H1 (cell line): ENCODE measurements around the gene COG4. TPM values are rescaled to one million over a fixed set of nuclear protein-coding genes. Genes with fewer than 3 reads are reported as not detected.

Source experiments
- CTCF ChIA-PET: fragments of 300-600 bp; sonication (Branson Sonifier 250); formaldehyde crosslinking; loops from one replicate; lab custom pipeline; 2021; ENCODE audit not compliant: partially characterized antibody; lab: Charles Lee
- POLR2A ChIA-PET: fragments of 300-600 bp; sonication (Branson Sonifier 250); formaldehyde crosslinking; loops from one replicate; lab custom pipeline; 2021; ENCODE audit warnings: inconsistent platforms; ENCODE audit not compliant: partially characterized antibody; lab: Charles Lee
- DNase-seq, 2 experiments: peaks; one replicate each; pipeline versions ENCODE4 v3.0.0 to v3.0.0-alpha.2; 2010 to 2022; ENCODE audit warnings: low spot score in 2 of 2, low read depth in 1 of 2, mixed read lengths in 1 of 2
- FAIRE-seq: peaks from 2 replicates; lab custom pipeline; 2011; peaks lifted over from hg19 to GRCh38; lab: Jason Lieb, UNC
- H2AFZ ChIP-seq: 2 replicates; pipeline ENCODE4 v1.8.1; 2012; ENCODE audit warnings: low read length, inconsistent platforms
- H2AK5ac ChIP-seq: 2 replicates; pipeline ENCODE4 v1.6.1; 2013; ENCODE audit warnings: low read depth, low read length
- H2BK120ac ChIP-seq: replicated peaks from 2 replicates; pipeline ENCODE3; 2013; ENCODE audit warnings: low read depth, low read length, inconsistent platforms
- H2BK12ac ChIP-seq: 2 replicates; pipeline ENCODE4 v1.6.1; 2013; ENCODE audit warnings: low read depth, low read length
- H2BK15ac ChIP-seq: 2 replicates; pipeline ENCODE4 v1.6.1; 2013; ENCODE audit warnings: low read length
- H2BK20ac ChIP-seq: 2 replicates; pipeline ENCODE4 v1.6.1; 2013; ENCODE audit warnings: low read length
- H2BK5ac ChIP-seq: 2 replicates; pipeline ENCODE4 v1.6.1; 2013; ENCODE audit warnings: low read depth, low read length
- H3K14ac ChIP-seq: 2 replicates; pipeline ENCODE4 v1.6.1; 2013; ENCODE audit warnings: inconsistent platforms; ENCODE audit not compliant: insufficient read length
- H3K18ac ChIP-seq: 2 replicates; pipeline ENCODE4 v1.6.1; 2013; ENCODE audit warnings: low read length; ENCODE audit errors: extremely low read depth
- H3K23ac ChIP-seq: 2 replicates; pipeline ENCODE4 v1.6.1; 2013; ENCODE audit warnings: inconsistent platforms; ENCODE audit not compliant: insufficient read length
- H3K23me2 ChIP-seq: 2 replicates; pipeline ENCODE4 v1.6.1; 2013; ENCODE audit warnings: low read depth, low read length
- H3K27ac ChIP-seq: 2 replicates; pipeline ENCODE4 v1.6.1; 2011; ENCODE audit warnings: low read depth, low read length, inconsistent platforms
- H3K27me3 ChIP-seq, 4 experiments: replicated peaks in 1 of 4; 1 replicate in 1 of 4; 2 replicates in 3 of 4; pipeline versions ENCODE4 v1.6.1 to v1.8.1; 2011 to 2013; ENCODE audit warnings: low read length in 3 of 4, mild to moderate bottlenecking in 3 of 4, inconsistent platforms in 2 of 4, mixed read lengths in 2 of 4, moderate library complexity in 1 of 4; ENCODE audit not compliant: control insufficient read depth in 3 of 4, insufficient read depth in 3 of 4; ENCODE audit errors: extremely low read depth in 1 of 4
- H3K36me3 ChIP-seq, 4 experiments: 2 replicates each; pipeline versions ENCODE4 v1.6.1 to v1.8.1; 2011 to 2013; ENCODE audit warnings: mild to moderate bottlenecking in 4 of 4, low read length in 3 of 4, moderate library complexity in 2 of 4, control low read depth in 1 of 4, inconsistent platforms in 1 of 4; ENCODE audit not compliant: insufficient read depth in 4 of 4, control insufficient read depth in 2 of 4
- H3K4ac ChIP-seq: replicated peaks from 2 replicates; pipeline ENCODE3; 2013; ENCODE audit warnings: low read length, low read depth, mixed read lengths, inconsistent platforms; ENCODE audit not compliant: insufficient read length
- H3K4me1 ChIP-seq, 4 experiments: replicated peaks in 1 of 4; 1 replicate in 1 of 4; 2 replicates in 3 of 4; pipeline versions ENCODE4 v1.6.1 to v1.8.1; 2011 to 2013; ENCODE audit warnings: low read length in 3 of 4, inconsistent platforms in 2 of 4, mixed read lengths in 1 of 4; ENCODE audit not compliant: insufficient read depth in 4 of 4, control insufficient read depth in 3 of 4
- H3K4me2 ChIP-seq, 2 experiments: 2 replicates each; pipeline versions ENCODE4 v1.6.1 to v1.8.1; 2011 to 2013; ENCODE audit warnings: low read depth in 2 of 2, low read length in 2 of 2, control low read depth in 1 of 2, inconsistent platforms in 1 of 2, mild to moderate bottlenecking in 1 of 2; ENCODE audit not compliant: insufficient read depth in 1 of 2
- H3K4me3 ChIP-seq, 4 experiments: fragments of 200-600, 300-600 bp in 1 of 4; sonication (generic), shearing (Covaris generic), sonication (Bioruptor Twin) in 1 of 4; 2 replicates each; pipeline versions ENCODE4 v1.5.1 to v1.8.1; 2011 to 2016; ENCODE audit warnings: low read length in 4 of 4, low read depth in 3 of 4, control low read depth in 2 of 4, inconsistent platforms in 2 of 4, mild to moderate bottlenecking in 2 of 4, mixed read lengths in 1 of 4, moderate library complexity in 1 of 4; ENCODE audit not compliant: insufficient read depth in 2 of 4; ENCODE audit errors: extremely low read depth in 1 of 4
- H3K56ac ChIP-seq: replicated peaks from 2 replicates; pipeline ENCODE3; 2013; ENCODE audit warnings: low read depth, mild to moderate bottlenecking, mixed read lengths, low read length, inconsistent platforms; ENCODE audit not compliant: insufficient read length
- H3K79me1 ChIP-seq: 2 replicates; pipeline ENCODE4 v1.6.1; 2013; ENCODE audit warnings: low read depth, low read length, control low read depth
- H3K79me2 ChIP-seq, 2 experiments: 2 replicates each; pipeline versions ENCODE4 v1.6.1 to v1.8.1; 2012 to 2013; ENCODE audit warnings: low read length in 2 of 2, mild to moderate bottlenecking in 2 of 2, inconsistent platforms in 1 of 2; ENCODE audit not compliant: insufficient read depth in 2 of 2, control insufficient read depth in 1 of 2
- H3K9ac ChIP-seq, 4 experiments: replicated peaks in 1 of 4; 1 replicate in 1 of 4; 2 replicates in 3 of 4; pipeline versions ENCODE4 v1.6.1 to v1.8.1; 2011 to 2013; ENCODE audit warnings: low read depth in 3 of 4, low read length in 3 of 4, control low read depth in 2 of 4, mild to moderate bottlenecking in 2 of 4, moderate library complexity in 2 of 4, inconsistent platforms in 1 of 4; ENCODE audit errors: extremely low read depth in 1 of 4
- H3K9me3 ChIP-seq, 2 experiments: 2 replicates each; pipeline versions ENCODE4 v1.6.1 to v1.8.1; 2012 to 2013; ENCODE audit warnings: mild to moderate bottlenecking in 2 of 2, moderate library complexity in 2 of 2, control low read depth in 1 of 2, inconsistent platforms in 1 of 2, low read depth in 1 of 2, low read length in 1 of 2, mixed read lengths in 1 of 2; ENCODE audit not compliant: insufficient read depth in 2 of 2
- H4K20me1 ChIP-seq, 2 experiments: replicated peaks in 1 of 2; 2 replicates each; pipeline versions ENCODE3 to v1.8.1; 2011 to 2013; ENCODE audit warnings: inconsistent platforms in 2 of 2, low read length in 2 of 2, mild to moderate bottlenecking in 1 of 2; ENCODE audit not compliant: insufficient read depth in 2 of 2, control insufficient read depth in 1 of 2
- H4K5ac ChIP-seq: 2 replicates; pipeline ENCODE4 v1.6.1; 2013; ENCODE audit warnings: low read length, low read depth, mixed read lengths, inconsistent platforms; ENCODE audit not compliant: insufficient read length
- H4K8ac ChIP-seq: 2 replicates; pipeline ENCODE4 v1.8.0; 2013; ENCODE audit warnings: mild to moderate bottlenecking, moderate library complexity, low read length, inconsistent platforms; ENCODE audit not compliant: insufficient read depth; ENCODE audit errors: extremely low read depth
- H4K91ac ChIP-seq: replicated peaks from 2 replicates; pipeline ENCODE3; 2013; ENCODE audit warnings: low read length, mixed read lengths, inconsistent platforms; ENCODE audit not compliant: insufficient read length
- SAP30 ChIP-seq: fragments of 300-600 bp; sonication (generic); IDR thresholded peaks from 2 replicates; pipeline ENCODE4 v1.7.1; 2012; ENCODE audit warnings: low read length, moderate library complexity, mild to moderate bottlenecking, inconsistent platforms; ENCODE audit not compliant: insufficient read depth, insufficient replicate concordance
- WGBS, 2 experiments: shearing (Covaris generic) in 1 of 2; methylation state at CpG; one replicate each; pipeline versions ENCODE4 v1.1.6 to v1.1.7; 2013 to 2015; ENCODE audit warnings: low lambda C conversion rate in 2 of 2, mixed read lengths in 2 of 2, inconsistent platforms in 1 of 2, low coverage in 1 of 2, missing lambda C conversion rate in 1 of 2; ENCODE audit not compliant: insufficient replicate concordance in 2 of 2, insufficient coverage in 1 of 2, insufficient read length in 1 of 2; ENCODE audit errors: extremely low coverage in 1 of 2, missing lambda C conversion rate in 1 of 2; 5-methylcytosine and 5-hydroxymethylcytosine counted together
- polyA plus RNA-seq, 7 experiments: library from polyadenylated mRNA; depleted of rRNA in 3 of 7; stranded (reverse) in 5 of 7; unstranded in 2 of 7; fragments of >200 nt in 5 of 7; fragments of 200-250 nt in 2 of 7; gene quantifications; 1 replicate in 5 of 7; 2 replicates in 1 of 7; 4 replicates in 1 of 7; pipeline versions ENCODE4 v1.2.1 to v1.2.3, GENCODE V29; 2011 to 2013; ENCODE audit warnings: missing spikeins in 2 of 7, mixed read lengths in 2 of 7
- total RNA-seq: library from RNA; stranded (reverse); fragmentation: NEBNext Ultra II Directional; extraction: Animal tissue kit (Norgen Biotek cat#: 25700); gene quantifications from 2 replicates; pipeline ENCODE4 v1.2.1, GENCODE V29; 2021

The COG4 gene
- total and polyA plus RNA-seq, 2 of the 8 experiments (the other 6 are each of a cell fraction or from before 2014, with no cell fraction given): 46.1 to 50.2 TPM

DNA sequence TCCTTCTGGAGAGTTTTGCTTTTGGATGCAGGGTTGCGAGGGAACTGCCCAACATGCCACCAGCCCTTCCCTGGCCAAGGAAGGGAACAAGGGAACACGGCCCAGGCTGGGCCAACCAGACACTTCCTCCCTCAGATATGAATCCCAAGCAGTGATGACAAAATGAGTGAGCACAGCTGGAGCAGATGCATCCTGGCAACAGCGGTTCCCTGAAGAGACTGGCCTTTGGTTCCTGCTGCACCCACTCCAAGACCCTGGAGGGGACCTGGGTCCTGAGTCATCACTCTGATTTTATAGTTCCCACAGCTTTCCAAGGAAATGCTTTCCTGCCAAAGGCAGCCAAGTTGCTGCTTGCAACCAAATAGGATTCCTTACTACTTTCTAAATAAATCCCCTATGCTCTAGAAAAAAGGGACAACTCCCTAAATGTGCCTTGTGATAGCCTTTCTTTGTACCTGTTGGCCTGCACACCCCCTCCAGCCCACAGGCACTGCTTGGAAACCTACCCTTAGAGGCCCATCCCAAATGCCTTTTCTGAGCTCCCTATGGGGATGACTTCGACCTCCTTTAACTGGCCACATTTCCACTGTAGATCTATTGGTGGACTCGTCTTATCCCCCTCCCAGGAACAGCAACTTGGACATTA lies 89.8 kb downstream of the COG4 start:
- Histone ChIP-seq H3K9me3 (no peaks in the 10 kb centered on the region), H3K79me2 (peaks cover 0 to 69% of the 10 kb centered on the region in 2 experiments; a peak in 3 of 4 replicates), H3K27me3 (no peaks in the 10 kb centered on the region), H3K23ac (no peak overlapping the region), H2BK120ac (no peak overlapping the region), H2BK12ac (no peak overlapping the region; the same call in 1 of the 2 replicates), H3K14ac (no peak overlapping the region), H2BK20ac (peak overlapping the region; percentile 61; the same call in 1 of the 2 replicates), H3K4me1 (peaks cover 30 to 46% (median 36%) of the 10 kb centered on the region in 4 experiments), H2AFZ (no peak overlapping the region), H4K8ac (no peak overlapping the region), H3K27ac (no peak overlapping the region), H4K20me1 (no peaks in the 10 kb centered on the region), H4K91ac (no peak overlapping the region), H2BK5ac (peak overlapping the region; percentile 78; the same call in 1 of the 2 replicates), H3K23me2 (peaks cover 7% of the 10 kb centered on the region), H3K56ac (no peak overlapping the region), H3K4me3 (no peak overlapping the region), H3K4ac (no peak overlapping the region), H3K79me1 (peaks cover 12% of the 10 kb centered on the region), H3K18ac (no peak overlapping the region), H4K5ac (no peak overlapping the region), H3K4me2 (no peak overlapping the region), H2BK15ac (no peak overlapping the region), H3K36me3 (peaks cover 0 to 5% (median 0%) of the 10 kb centered on the region in 4 experiments; a peak in 3 of 8 replicates), H3K9ac (no peak overlapping the region; a peak in 1 of 7 replicates), H2AK5ac (0 out of 2 replicates have a peak overlapping the region, but pooled peaks have one; percentile 4)
- POLR2A ChIA-PET: interaction anchor here (0.7 to 2.6 kb wide), 6 partner anchors 13 to 53 kb away, joined by 3 to 9 read pairs (median 6); no protein-coding TSS in a partner anchor
- DNase-seq (no peak), FAIRE-seq (no peak)
- CTCF ChIA-PET: interaction anchor here (1.3 to 2.6 kb wide), 4 partner anchors 8 to 39 kb away, joined by 6 to 10 read pairs (median 7); no protein-coding TSS in a partner anchor
- TF ChIP-seq SAP30: no peak
- WGBS, 2 experiments: 76% methylated on average over 5 of the region's 5 CpGs; no CpG with 5 or more reads in 1 of the 2 experiments
